ENCODE results near the gene SPIN2B.
A peak's percentile ranks its signal among the peaks of the same experiment; 100 is the strongest.
"Not testable (repeated sequence)": the region's sequence is repeated elsewhere in the genome, so short reads cannot be mapped to it uniquely, and the experiment has no call there.

SPIN2B gene

DNA sequence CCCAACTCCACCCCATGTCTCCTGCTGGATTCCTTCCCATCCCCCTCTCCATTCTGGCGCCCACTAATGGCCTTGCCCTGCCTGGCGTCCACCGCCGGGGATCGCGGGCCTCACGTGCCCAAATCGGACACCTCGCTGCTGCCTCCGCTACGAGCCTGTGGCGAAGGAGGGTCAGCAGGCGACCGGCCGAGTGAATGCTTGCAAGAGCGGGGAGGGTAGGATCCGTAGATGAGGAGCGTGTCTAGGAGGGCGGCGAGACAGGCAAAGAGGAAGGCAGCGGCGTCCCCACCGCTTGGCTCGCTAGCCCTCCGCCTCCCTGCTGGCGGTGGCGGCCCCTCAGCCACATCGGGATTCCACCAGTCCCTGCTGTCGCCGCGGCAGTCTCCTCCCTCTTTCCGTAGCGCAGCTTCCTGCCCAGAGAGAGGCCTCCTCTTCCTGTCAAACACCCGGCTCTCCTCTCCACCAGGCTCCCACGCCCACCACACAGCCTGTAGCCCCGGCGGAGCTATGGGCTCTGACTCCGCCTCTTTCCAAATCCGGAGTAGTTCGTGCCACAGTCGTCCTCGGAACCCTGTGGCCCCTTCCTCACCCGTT lies at the start of gene SPIN2B:
TSS of gene SPIN2B (minus strand) at position 387 of the 594 bp plus-strand sequence.
- peak; percentile 91 for DNase-seq (ENCODE audit: low spot score)

GRCh38 chrX:57156397-57157049 lies 35.2 kb upstream of the SPIN2B start:
- DNase-seq (ENCODE audit: low spot score), result peak; percentile 49

- DNase-seq (ENCODE audit: low spot score), result no peak
Observed at GRCh38 chrX:57155171-57155570, 33.8 kb upstream of the SPIN2B start.

- DNase-seq (ENCODE audit: low spot score), result not testable (repeated sequence)
Observed at GRCh38 chrX:57152222-57152621, 30.9 kb upstream of the SPIN2B start.

DNA sequence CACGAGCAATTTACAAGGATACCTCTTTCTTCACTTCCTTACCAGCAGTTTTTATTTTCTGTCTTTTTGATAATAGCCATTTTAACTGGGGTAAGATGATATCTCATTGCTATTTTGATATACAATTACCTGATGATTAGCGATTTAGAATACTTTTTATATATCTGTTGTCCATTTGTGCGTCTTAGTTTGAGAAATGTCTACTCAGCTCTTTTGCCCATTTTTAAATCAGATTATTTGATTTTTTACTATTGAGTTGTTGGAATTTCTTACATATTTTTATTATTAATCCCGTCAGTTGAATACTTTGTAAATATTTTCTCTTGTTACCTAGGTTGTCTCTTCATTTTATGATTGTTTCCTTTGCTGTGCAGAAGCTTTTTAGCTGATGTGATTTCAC lies 17.3 kb upstream of the SPIN2B start:
- no peak for DNase-seq (ENCODE audit: low spot score)

- DNase-seq (ENCODE audit: low spot score), result peak; percentile 25
Observed at GRCh38 chrX:57137501-57137900, 16.2 kb upstream of the SPIN2B start.

GRCh38 chrX:57137073-57137472 lies 15.7 kb upstream of the SPIN2B start, which contains the start of gene SPIN2A:
Gene SPIN2A, minus strand, starts transcription at chrX:57137397. Its CDS starts 800 bp downstream, at chrX:57136597.
- not testable (repeated sequence) for DNase-seq (ENCODE audit: low spot score)

GRCh38 chrX:57136589-57136988 lies 15.2 kb upstream of the SPIN2B start:
- DNase-seq (ENCODE audit: low spot score), result not testable (repeated sequence)

GRCh38 chrX:57135287-57135686 lies 13.9 kb upstream of the SPIN2B start:
- DNase-seq (ENCODE audit: low spot score), result no peak

DNA sequence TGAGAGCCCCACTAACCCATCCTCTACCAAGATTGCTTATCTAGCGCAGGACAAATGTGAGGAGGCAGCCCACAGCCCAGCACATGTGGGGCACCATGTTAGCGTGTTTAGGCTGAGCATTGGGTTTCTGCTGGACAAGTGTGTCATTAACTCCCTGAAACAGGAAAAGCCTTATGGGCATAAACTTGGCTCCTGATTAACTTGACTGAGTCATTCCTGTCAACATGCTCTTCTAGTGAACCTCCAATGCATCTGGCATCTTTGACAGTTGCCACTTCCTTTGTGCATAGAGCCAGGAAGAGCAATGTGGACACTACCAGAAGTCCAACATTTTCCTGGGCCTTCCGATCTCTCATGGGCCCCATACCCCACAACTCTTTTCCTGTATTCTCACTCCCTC lies 13.4 kb upstream of the SPIN2B start:
- DNase-seq (ENCODE audit: low spot score), result no peak

DNA sequence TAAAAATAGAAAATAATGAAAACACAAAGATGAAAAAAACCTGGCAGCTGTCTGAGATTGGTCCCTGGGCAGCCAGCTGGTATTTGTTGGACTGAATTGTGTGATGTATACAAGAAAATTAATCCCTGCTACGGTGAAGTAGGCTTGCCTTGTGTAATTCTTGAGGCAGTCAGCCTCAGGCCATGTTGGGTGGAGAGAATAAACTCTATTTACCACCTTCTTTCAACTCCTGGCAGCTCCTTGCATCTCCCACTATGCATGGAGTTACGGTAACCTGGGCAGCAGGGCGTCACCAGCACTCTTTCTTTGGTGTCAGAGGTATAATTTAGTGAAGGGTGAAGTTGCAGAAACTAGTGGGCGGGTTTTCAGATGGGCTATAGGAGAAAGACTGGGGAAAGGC lies 12.4 kb upstream of the SPIN2B start:
- no peak for DNase-seq (ENCODE audit: low spot score)

DNA sequence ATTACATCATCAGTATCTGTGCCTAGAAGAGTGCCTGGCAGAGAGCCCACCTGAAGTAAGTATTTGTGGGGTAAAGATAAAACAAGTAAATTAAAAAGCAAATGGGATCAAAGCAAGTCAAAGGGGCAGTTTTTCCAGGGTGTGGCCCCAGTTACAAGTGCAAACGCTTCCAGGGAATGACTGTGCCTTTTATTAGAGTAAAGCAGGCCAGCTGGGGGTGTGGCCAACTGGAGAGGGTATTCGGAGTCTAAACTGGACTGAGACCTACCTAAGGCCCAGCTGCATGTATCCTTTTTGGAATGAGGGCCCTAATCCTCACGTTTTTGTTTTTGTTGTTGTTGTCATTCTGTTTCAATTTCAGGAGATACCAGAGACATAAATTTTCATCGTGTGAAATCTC lies 11.9 kb upstream of the SPIN2B start:
- DNase-seq (ENCODE audit: low spot score), result not testable (repeated sequence)

- no peak for DNase-seq (ENCODE audit: low spot score)
Observed at GRCh38 chrX:57132046-57132445, 10.7 kb upstream of the SPIN2B start.

DNA sequence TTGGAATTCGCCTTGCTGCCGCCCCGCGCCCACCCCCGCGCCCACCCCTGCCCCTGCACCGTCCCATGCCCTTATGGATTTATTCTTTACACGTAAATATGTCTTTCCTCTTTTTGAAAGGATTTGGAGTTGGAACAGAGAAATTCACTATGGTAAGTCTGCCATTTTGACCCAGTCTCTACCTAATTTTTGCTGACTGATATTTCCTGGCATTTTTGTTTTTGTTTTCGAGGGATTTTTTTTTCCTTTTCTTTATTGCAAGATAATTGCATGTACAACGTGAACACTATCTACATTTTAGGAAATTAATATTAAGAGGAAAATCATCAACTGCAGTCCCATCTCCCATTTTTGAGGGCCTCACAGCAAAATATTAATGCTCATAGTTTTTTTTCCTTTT lies 468 bp upstream of the SPIN2B start:
- no peak for DNase-seq (ENCODE audit: low spot score)

GRCh38 chrX:57120619-57121161 lies 658 bp downstream of the SPIN2B start:
- DNase-seq (ENCODE audit: low spot score), result peak; percentile 9

GRCh38 chrX:57119416-57119815 lies 1.9 kb downstream of the SPIN2B start:
- DNase-seq (ENCODE audit: low spot score), result no peak

DNA sequence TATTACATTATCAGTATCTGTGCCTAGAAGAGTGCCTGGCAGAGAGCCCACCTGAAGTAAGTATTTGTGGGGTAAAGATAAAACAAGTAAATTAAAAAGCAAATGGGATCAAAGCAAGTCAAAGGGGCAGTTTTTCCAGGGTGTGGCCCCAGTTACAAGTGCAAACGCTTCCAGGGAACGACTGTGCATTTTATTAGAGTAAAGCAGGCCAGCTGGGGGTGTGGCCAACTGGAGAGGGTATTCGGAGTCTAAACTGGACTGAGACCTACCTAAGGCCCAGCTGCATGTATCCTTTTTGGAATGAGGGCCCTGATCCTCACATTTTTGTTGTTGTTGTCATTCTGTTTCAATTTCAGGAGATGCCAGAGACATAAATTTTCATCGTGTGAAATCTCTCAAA lies 3.8 kb downstream of the SPIN2B start:
- not testable (repeated sequence) for DNase-seq (ENCODE audit: low spot score)

GRCh38 chrX:57104921-57105398 lies 16.4 kb downstream of the SPIN2B start:
- no peak for DNase-seq (ENCODE audit: low spot score)

DNA sequence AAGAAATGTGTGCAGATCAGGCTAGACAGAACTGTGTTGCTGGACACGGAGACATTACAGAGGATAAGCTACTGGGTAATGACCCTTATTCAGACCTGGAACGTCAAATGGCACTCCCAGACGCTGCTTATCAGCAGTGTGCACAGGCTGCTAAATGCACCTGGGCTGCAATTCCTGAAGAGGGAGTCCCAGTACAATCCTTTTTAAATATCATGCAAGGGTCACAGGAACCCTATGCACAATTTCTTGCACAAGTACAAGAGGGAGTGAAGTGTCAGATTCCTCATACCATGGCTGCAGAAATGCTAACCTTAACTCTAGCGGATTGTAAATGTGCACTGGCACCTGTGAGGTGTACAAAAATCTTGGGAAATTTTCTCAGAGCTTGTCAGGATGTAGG lies 16.9 kb downstream of the SPIN2B start:
- DNase-seq (ENCODE audit: low spot score), result no peak

- DNase-seq (ENCODE audit: low spot score), result no peak
Observed at GRCh38 chrX:57103489-57103888, 17.9 kb downstream of the SPIN2B start.

DNA sequence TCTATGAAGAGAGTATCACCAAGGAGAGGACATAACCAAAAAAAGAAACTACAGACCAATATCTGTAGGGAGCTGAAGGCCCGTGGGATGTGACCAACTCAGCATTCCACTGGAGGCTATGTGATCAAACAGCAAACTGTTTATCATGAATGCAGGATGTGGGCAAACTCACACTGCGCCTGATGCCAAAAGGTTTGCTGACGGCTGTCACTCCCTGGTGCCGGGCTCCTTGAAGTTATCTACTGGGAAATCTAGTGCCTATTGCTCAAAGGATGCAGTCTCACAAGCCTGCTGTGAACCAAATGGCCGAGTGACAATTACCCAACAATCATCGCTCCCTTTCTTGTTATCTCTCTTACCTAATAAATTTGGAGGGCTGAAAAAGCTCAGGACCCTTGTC lies 18.4 kb downstream of the SPIN2B start:
- not testable (repeated sequence) for DNase-seq (ENCODE audit: low spot score)

DNA sequence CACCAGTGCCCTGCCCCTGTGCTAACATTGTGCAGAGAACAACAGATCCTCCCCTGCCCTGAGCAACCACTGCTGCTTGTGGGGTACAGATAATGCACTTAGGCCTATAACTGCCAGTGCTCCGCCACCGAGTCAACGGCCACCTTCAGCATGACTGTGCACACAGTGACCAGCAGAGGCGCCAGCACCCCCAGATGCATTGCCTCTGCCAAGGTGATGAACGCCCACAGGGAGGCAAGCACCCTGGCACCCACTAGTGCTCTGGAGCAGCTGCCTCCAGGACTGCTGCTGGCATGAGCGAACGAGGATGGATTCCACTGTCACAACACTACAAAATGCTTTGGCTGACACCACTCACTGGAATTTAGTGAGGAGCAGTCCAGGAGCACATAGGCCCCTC lies 38.2 kb downstream of the SPIN2B start:
- no peak for DNase-seq (ENCODE audit: low spot score)

DNA sequence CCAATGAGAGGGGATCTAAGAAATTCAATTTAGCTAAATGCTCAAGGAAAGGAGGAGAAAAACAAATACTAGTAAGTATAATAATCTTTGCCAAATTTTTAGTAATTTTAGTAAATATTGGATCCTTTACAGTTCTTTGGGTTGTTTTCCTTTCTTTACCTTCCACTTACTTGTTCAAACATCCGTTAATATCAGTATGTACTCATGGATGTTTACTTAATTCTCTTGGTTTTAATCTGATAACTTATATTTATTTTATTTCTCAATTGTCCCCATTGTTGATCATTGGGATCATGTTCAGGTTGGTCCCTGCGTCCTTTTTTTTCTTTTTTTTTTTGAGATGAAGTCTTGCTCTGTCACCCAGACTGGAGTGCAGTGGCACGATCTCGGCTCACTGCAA lies 46.9 kb downstream of the SPIN2B start:
- no peak for DNase-seq (ENCODE audit: low spot score)
